NCI-H1105 treated with DMSO at 0.1 percent for 48 hours (cell line): Measurements from ENCODE around the gene TNNI2.

Source experiments
- DNase-seq: peaks from one replicate; lab custom pipeline; 2025; lab: John Stamatoyannopoulos, UW

The TNNI2 gene

DNA sequence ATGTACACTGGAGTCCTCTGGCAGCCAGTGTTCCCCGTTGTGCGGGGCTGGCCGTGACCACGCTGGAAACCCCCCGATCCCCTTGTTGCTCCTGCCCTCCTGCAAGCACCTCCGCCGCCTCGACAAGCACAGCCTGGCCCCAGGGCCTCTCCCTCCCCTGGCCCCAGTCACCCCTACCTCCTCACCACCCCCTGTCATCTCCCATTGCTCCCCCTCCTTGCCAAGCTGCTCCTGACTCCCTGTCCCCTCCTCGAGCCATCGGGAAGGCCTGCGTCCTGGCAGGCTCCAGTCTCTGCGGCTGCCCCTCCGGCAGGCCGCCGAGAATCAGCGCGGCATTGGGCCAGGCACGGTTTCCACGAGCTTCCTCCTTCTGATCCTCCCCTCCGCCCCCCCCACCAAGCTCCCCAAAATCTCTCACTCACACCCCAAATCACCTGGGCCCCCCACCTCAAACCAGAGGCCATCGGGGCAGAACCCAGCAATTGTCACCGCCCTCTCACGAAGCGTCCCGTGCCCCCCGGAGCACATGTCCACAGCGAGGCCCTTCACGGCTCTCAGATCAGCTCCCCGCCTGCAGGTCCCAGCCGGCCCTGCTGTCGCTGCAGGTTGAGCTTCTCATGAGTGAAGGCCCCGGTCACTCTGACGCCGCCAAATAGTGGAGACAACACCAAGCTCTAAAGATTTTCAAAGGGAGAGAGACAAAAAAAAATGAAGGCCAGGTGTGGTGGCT lies 8.4 kb downstream of the TNNI2 start:
- no peak for DNase-seq

DNA sequence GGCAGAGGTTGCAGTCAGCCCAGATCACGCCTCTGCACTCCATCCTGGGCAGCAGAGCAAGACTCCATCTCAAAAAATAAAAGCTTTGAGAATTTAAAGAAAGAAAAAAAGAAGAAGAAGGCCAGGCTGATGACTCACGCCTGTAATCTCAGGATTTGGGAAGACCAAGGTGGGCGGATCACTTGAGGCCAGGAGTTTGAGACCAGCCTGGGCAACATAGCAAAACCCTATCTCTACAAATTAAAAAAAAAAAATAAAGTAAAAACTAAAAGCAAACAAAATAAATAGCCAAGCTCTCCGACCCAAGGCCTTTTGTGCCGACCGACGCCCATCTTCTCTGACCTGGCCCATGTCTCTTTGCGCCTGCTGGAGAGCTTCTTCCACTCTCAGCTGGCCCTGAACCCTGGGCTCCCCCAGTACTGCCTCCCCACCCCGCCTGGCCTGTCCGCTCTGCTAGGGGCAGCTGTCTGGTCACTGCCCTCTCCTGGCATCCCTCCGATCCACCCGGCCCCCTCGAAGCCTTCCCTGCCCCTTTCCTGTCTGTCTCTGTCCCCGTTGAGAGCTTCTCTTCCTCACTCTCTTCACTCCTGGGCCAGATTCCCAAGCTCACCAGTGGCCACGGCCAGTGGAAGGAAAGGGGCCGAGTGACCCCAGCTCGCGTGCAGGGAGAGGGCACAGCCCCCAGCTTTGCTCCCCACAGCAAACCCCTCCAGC lies 9.3 kb downstream of the TNNI2 start:
- no peak for DNase-seq

DNA sequence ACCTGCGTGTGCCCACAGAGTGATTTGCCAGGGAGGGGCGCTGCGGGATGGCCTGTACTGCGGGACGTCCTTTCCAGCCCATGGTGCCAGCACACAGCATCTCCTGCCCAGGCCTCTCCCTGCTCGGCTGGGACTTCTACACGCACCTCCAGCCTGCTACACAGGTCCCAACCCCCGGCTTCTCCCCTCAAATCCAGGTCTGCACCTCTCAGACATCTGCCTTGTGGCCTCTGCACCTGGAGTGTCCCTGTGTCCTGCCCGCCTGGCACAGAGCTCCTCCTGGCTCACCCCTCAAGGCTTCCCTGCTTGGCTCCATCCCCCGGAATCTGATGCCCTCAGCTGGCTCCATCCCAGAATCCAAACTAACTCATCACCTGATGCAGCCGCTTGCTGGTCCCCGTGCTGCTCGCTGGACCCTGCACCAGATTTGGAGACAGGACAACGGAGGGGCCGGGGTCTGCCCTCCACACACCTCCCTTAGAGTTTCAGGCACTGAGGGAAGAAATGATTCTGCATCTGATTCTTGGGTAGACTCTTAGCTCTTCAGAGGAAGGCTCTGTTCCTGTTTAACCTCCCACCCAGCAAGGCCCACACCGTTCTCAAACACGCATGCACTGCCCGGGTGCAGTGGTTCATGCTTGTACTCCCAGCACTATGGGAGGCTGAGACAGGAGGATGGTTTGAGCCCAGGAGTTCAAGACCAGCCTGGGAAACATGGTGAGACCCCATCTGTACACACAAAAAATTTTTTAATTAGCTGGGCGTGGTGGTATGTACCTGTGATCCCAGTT lies 10.1 kb downstream of the TNNI2 start:
- no peak for DNase-seq

DNA sequence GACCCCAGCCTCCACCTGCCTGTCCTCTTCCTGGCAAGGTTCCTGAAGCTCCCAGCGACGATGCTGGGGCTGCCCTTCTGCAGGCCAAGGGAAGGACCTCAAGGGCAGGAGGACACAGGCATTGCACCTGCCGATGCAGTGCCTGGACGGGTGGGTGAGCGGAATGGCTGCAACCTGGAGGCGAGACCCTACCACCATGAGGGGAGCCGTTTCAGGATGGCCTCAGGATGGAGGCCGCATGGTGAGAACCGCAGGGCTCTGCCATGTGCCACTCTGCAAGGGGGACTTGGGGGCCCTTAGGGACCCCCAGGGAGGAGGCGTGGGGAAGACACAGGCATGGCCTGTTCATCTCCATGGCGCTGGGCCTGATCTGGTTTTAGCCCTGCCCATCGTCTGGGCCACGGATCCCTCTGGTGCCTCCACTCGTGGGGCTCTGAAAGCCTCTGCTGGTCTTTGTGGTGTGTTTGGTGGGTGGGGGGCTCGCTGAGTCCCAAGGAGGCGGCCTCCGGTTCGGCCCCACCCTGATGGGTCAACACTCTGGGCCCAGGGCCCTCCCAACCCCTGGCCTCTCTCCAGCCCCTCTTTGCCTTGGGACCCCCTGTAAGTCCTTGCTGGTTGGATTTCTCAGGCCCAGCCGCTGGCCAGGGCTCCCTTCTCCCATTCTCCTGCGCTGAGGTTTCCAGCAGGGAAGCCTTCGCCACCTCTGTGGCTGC lies 12.8 kb downstream of the TNNI2 start:
- no peak for DNase-seq

DNA sequence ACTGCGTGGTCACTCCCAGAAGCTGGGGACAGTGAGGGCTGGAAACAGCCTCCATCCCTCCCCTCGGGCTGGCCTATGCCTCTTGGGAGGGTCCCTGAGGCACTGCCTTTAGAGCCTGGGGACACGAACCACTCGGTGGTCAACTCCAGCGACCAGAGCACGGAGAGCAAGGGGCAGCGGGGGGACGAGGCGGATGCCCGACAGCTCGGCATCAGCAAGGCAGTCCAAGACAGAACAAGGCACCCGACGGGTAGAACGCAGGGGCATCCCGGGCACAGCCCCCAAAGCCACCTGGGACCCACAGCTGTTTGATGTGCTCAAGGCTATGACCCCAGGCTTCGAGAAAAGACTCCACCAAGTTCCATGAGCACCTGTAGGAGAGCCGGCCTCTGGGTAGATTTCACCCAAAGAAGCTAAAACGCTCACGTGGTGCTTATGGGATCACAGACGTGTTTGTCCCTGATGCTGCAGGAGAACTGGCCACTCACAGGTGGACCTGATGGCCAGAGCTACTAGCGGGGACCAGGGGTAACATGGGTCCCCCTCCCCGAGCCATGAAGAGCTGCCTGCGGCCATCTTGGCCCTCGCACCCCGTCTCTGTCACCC lies 13.6 kb downstream of the TNNI2 start:
- DNase-seq, result no peak

DNA sequence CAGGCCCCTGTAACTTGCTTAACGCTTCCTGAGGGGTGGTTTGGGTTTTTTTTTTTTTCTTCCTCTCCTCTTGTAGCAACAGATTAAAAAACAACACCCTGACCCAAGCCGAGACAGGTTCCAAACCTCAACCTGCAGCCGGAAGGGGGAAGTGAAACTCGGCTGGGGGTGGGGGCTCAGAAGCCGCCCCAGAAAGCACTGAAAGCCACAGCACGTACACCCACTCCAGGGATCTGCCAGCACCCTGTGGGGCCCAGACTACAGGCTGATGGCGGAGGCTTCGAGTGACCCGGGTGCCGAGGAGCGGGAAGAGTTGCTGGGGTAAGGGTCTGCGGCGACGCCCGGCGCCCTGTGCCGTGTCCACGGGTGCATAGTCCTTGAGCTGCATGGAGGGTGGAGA lies 14.1 kb downstream of the TNNI2 start, which contains the start of gene LSP1:
Gene LSP1, plus strand, starts transcription at position 208 of the 400 bp plus-strand sequence. Its CDS starts 61 bp downstream, at position 269.
- no peak for DNase-seq

DNA sequence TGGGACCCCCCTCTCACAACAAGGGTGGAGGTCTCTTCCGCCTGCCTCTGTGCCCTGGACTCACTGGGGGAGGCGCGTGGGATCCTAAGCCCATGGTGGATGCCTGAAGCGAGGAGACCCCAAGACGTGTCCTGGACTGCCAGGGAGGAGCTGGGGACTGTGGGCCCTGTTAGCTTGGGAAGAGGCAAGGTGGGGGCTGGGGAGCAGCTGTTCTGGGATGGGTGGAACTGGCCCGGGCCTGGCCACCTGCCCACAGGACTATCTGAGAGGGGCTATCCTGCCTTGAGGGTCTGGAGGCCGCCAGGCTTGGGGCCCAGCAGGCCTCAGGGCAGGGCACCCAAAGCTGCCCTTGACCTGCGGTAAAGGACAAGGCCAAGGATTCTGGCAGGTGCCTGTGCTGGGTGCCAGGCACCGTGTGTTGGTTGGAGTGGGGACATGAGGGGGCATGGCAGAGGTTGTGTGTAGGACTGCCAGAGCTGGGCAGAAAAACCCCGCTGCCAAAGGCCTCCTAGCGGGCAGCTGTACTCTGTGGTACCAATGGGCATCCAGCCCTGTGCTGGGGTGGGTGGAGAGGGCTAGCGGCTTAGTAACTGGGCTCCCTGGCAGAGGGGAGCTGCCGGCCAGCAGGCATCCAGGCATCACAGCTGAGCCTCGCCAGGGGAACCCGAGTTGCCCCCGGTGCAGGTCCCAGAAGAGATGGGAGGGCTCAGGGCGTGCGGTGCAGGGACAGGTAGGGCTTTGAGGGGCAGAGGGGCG lies 14.8 kb downstream of the TNNI2 start:
- DNase-seq, result no peak

DNA sequence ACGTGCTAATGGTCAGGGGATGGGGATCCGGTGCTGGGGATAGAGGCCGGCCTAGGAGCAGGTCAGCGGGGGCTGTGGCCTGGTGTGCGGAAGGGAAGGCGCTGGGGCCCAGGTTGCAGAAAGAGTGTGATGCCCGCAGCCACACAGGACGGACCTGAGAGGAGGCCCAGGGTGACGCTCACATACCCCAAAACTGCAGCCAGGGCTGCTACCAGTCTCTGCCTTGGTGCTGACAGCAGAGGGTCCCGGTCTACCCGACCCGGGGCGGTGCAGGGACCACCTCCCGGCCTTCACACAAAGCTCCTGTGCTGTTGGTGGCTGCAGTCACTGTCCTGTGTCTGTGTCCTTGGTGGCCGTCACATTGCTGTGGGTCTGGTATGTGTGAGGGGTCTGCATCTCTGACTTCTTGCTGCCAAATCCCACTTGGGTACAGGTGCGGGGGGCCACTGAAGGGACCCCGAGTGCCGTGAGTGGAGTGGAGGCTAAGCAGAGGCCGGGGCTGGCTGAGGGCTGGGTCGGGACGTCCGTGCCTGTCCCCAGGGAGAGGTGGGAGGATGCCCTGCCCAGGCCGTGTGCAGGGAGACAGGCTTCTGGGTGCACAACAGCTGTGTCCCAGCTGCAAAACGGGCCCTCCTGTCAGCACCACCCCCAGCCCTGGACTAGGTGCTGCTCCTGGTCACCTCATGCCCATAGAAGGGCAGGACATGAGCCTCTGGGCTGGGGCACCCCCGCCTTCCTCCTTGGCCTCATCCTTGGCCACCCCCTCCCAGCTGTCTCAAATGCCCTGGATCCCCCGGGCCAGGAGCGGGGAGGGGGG lies 15.6 kb downstream of the TNNI2 start:
- no peak for DNase-seq

DNA sequence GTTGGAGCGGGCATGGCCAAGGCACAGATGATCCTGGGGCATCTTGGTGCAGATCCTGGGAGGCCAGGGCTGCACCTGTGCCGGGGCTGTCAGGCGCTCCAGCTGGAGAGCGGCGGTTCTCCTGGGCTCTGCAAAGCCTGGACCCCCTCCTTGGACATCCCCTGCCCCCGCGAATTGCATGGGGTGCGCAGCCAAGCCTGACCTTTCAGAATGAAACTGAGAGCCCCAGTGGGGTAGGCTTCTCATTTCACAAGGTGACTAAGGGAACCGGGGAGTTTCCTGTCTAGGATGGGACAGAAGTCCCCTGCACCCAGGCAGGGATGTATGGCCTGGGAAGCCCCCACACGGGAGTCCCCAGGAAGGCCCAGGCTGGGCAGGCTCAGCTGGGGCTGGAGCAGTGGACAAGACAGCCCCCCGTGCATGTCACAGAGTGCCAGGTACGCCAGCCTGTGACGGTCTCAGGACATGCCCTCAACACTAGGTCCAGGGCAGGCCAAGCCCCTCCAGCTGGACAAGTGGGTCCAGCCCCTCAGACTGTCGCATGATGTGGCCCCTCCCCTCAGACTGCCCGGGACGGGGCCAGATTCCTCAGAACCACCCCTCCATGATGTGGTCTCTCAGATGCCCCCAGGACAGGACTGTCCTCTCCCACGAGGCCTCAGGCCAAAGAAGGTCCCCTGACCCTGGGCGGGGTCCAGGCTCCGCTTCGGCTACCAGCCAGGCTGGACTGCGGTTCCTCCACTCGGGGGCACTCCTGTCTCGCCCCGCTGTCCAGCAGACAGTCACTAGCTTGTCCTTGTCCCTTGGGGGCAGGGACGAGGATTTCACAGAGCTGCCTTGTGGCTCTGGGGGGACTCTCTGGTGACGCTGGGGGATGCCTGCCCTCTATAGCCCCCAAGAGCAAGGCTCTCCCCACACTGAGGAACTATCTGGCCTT lies 16.4 kb downstream of the TNNI2 start:
- no peak for DNase-seq

DNA sequence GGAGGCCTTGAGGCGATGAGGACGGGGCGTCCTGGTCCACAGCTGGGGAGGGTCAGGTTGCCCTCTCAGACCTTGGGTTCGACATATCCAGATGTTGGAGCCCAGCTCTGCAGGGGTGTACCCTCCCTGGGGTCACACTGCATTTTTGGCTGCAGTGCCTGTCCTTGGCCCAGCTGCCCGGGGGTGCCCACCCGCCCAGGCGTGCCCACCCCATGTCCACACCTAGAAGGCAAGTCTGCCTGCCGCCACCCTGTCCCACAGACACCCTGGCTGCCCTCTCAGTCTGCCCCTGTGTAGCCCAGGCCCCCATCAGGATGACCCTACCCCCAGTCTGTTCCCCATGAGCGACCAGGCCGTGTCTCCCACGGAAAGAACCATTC lies 17.1 kb downstream of the TNNI2 start:
- no peak for DNase-seq

DNA sequence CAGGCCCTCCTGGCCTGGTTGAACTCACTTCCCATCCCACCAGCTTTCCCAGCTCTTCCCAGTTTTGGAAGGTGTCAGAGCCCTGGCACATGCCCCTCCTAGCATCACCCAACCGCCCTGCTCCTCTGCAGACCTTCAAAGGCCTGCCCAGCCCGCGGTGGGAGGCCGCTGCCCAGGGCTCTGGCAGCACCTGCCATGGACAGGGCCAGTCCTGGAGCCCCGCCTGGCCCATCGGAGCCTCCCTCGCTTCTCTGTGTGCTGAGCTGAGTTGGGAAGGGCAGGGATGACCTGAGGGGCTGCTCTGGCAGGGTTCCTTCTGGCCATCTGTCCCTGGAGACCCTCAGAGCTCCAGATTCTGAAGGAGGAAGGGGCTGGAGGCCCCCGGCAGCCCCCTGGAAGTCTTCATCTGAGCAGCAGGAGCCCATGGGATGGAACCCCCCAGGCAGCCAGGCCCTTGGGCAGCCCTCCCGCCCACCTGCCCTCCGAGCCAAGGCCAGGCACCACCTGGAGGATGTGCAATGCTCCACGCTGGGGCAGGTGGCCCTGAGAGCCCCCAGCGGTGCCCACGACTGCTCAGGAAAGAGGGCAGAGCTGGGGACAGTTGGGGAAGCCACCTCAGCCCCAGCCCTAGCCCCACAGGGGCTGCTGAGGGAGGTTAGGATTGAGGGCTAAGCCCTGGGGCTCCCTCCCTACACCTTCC lies 17.7 kb downstream of the TNNI2 start:
- no peak for DNase-seq

DNA sequence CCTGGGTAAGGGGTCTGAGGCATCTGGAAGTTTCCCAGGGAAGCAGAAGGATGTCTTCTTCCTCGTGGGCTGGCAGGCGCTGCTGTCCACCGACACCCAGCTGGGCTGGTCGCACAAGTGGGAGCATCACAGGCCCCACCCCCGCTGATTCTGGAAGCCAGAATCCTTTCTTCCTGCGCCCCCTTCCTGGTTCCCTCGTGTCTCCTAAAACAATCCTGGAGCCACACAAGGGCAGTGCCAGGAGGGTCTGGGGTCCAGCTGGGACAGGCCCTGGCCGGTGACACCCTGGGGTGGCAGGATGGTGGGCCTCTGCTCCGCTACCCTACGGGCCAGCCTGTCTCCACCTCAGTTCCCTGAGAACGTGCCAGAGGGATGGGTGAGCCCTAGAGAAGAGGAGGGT lies 18.3 kb downstream of the TNNI2 start:
- DNase-seq, result no peak

DNA sequence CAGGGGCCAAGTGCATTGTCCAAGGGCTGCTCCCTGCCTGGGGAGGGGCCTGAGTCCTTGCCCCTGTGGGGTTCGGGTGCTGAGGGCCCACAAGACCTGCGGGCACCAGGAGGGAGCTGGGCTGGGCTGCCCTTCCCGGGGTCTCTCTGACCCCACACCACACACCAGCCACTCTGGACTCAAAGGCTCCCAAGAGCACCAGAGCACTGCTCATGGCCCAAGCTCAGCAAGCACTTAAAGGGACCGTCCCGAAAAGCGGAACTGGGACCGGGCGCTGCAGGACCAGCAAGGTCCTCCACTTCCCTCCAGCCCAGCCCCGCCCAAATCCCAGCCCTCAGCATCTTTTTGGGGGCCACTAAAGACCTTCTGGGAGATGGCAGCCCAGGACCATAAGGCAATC lies 19.4 kb downstream of the TNNI2 start:
- no peak for DNase-seq

DNA sequence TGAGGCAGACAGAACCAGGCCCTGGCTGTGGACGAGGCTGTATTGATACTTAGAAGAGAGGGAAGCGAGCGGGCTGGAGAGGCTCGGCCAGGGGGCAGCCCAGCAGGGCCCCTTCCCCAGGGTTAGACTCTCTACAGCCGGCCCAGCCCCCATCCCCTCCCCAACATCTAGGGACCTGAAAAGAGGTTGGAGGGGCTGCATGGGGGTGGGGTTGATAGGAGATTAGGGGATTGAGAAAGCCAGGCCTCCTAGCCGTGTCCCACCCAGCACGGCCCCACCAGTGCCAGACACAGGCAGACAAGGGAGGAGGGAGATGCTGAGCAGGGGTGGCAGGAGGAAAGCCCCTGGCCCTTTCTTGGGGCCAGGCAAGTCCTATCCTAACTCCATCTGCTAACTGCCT lies 19.8 kb downstream of the TNNI2 start:
- no peak for DNase-seq

DNA sequence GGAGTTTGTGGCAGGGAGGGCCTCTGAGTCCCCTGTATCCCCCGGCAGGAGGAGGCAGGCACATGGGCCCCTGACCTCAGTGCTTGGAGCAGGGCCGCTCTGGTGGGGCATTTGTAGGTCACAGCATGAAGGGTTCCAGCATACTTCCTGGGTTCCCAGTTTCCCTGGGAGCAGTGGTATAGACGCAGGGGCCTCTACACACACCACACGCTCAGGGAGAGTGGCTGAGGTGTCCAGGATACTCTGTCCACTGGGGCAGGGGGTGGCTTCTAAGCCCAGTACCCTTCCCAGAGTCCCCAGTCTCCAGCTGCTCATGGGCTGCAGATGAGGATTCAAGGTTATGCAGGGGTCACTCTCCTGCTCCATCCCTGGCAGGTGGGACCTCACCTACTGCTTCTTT lies 20.2 kb downstream of the TNNI2 start:
- DNase-seq, result no peak

DNA sequence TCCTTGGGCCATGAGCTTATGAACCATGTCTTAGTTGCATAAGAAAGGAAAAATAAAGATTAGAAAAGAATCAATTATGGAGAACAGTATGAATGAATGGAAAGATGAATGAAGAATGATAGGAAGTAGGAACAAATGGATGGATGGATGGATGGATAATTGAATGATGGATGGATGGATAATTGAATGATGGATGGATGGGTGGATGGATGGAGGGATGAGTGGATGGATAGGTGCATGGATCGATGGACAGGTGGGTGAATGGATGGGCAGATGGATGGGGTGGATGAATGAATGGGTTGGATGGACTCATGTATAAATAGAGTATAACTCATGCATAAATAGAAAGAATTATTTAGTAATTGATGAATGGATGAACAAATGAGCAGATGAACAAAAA lies 21.3 kb downstream of the TNNI2 start:
- DNase-seq, result no peak

DNA sequence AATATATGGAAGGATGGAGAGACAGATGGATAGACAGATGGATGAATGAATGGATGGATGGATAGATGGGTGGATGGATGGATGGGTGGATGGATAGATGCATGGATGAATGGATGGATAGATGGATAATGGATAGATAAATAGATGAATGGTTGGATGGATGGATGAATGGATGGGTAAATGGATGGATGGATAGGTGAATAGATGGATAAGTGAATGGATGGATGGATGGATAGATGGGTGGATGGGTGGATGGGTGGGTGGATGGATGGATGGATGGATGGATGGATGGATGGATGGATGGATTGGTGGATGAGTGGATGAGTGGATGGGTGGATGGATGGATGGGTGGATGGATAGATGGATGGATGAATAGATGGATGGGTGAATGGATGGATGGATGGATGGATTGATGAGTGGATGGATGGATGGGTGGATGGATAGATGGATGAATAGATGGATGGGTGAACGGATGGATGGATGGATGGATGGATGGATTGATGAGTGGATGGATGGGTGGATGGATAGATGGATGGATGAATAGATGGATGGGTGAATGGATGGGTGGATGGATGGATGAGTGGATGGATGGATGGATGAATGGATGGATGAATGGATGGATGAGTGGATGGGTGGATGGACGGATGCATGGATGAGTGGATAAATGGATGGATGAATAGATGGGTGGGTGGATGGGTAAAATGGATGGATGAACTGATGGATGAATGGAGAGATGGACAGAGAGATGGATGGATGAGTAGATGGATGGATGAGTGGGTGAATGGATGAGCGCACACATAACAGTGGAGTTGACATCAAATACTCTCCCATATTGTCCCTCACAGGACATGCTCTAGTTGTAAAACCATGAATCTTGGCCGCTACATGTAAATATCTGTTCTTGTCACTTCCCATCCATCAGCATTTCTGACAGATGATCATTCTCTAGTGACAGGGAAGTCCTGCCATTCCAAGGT lies 22.9 kb downstream of the TNNI2 start:
- no peak for DNase-seq
